Fibroblast of skin of scalp (primary cell): Measurements from ENCODE around the gene SSTR4.

Experiments used
- DNase-seq: peaks from one replicate; pipeline ENCODE4 v3.0.0-alpha.2; 2013

Gene SSTR4

GRCh38 chr20:23046431-23046830, 11.3 kb downstream of the SSTR4 start:
- no peak for DNase-seq

- DNase-seq = no peak
These were observed 12.1 kb downstream of the SSTR4 start for GRCh38 chr20:23047001-23047737.

- no peak for DNase-seq
These were observed 12.7 kb downstream of the SSTR4 start for GRCh38 chr20:23047738-23048214.

GRCh38 chr20:23048283-23049200, 13.4 kb downstream of the SSTR4 start:
- DNase-seq = peak; percentile 36

DNA sequence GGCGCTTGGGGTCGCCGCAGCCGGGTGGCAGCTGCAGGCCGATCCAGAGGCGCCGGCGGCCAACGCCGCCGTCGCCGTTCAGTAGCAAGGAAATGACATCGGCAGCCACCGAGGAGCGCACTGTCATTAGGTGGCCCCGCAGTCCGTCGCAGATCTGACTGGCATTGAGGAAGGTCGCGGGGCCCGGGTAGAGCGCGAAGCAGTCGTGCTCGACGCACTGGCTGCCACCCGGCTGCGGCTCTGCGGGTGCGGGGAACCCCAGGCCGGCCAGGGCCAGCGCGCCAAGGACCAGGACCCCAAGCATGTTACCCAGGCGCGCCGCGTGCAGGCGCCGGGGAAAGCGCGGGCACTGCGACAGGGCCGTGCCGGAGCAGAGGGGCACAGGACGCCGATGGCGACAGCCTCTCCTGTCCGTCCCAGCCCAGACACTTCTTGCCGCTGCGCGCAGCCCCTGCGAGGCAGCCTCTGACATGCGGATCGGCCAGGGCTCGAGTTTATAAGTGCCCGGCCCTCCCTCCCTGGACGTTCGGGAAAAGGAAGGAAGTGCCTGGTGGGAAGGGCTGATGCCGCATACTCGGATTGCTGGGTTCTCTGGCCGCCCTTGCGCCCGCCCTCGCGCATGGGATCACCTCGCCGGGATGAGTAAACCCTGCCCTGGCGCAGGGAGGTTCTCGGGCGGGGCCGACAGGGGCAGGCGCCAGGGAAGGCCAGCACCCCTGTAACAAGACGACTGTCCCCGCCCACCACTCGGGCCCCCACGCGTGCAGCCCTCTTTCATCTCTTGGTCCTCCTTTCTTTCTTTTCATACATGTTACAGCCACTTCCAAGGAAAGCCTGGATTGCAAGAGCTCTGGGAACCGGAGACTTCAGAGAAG, 14.3 kb downstream of the SSTR4 start, which contains the start of gene THBD:
Gene THBD, minus strand, starts transcription at position 472 of the 875 bp plus-strand sequence. Its CDS starts 168 bp downstream, at position 304.
- DNase-seq = no peak

DNA sequence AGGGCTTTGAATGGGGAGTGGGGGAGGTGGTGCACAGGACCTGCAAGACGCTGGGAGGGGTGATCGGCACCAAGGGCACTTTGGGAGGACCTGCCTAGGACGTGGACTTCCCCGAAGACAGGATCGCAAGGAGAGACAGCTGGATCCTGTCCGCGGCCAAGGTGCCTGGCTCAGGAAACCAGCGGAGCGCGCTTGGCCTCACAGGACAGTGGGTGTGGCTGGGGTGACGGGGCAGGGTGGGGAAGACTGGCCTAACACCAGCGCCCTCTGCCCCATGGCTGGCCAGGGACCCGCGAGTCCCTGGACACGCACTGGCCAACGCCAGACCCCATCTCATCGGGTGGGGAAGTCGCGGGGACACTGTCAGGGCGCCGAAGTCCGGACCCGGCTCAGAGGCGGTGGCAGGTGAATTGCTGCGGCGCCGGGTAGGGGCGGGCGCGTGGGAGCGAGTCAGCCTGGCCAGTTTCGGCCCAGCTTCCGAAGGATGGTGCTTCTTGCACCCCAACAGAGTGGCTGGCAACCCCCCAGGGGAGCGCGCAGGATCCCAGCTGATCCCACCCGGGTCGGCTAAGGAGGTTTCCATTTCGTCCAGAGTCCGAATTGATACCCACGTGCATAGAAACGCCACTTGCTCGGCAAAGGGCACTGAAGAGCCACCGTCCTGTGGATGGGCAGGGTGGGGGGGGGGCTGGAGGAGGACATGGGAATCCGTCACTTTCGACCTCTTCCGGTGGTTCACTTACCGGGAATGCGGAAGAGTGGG, 15.1 kb downstream of the SSTR4 start:
- DNase-seq = no peak

- DNase-seq = peak; percentile 86
These were observed 15.9 kb downstream of the SSTR4 start for GRCh38 chr20:23050847-23051627.

- DNase-seq = no peak
These were observed 17.8 kb downstream of the SSTR4 start for GRCh38 chr20:23052904-23053303.

DNA sequence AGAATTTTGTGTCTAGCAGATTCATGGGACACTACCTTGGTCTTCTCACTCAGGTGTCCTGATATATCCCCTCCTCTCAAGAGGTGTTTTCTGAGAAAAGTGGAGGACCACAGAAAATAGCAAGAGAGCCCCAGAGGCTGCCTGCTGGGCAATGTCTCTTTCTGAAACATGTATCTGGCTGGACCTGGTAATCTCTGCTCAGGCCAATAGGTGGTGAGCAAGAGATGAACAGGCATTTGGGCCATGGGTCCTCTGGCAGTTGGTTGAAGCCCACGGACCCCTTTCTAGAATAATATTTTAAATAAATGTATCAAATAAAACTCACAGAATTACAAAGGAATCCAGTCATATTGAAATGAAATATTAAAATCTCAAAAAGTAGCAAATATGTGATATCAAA, 23.1 kb downstream of the SSTR4 start:
- DNase-seq = no peak

GRCh38 chr20:23059001-23059400, 23.9 kb downstream of the SSTR4 start:
- DNase-seq = no peak

DNA sequence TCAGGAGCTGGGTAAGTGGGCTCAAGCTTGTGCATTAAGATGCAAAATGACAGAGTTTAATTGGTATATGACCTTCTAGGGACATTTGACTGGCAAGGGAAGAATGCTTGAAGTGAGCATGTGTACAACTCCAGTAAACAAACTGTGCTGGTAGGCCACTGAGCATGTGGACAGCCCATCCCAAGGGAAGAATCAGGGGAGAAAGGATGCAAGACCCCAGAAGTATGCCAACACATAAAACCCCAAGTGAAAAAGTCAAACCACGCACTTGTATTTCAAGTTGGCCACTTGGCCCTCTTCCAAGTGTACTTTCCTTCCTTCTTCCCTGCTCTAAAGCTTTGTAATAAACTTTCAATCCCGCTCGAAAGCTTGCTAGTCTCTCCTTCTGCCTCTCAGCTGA, 24.7 kb downstream of the SSTR4 start:
- no peak for DNase-seq

- DNase-seq = no peak
These were observed 25.5 kb downstream of the SSTR4 start for GRCh38 chr20:23060629-23061028.

- no peak for DNase-seq
These were observed 26.1 kb downstream of the SSTR4 start for GRCh38 chr20:23061262-23061661.

DNA sequence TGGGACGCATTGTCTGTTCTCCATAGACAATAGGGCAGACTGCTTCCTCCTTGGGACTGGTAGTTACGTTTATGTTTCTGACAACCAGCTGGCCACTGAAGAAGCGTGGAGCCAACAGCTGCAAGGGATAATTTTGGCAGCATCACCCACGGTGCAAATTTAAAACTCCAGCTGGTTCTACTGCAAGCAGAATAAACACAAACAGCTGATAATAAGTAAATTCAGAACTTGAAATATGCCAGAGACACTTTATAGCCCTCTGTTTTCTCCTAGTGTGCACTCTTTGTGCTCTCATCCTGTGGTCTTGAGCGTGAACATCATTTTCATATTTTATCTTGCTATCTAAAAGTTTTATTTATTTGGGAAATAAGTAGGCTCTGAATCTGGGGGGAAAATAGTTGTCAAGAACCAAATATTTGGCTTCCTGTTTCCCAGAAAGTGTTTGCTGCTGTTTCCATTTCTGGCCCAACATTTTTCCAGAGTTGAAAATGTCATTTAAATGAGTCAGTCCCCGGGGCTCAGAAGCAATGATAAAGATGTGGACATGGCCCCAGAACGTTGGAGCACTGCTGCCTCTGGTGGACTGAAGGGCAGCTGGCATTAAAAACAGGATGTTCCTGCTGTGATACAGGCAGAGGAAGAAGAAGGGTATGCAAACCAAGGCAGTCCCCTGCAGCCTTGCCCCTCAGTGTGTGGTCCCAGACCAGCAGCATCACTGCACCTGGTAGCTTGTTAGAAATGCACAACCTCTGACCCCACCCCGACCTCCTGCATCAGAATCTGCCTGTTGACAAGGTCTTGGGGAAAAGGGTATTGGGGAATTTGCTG, 26.8 kb downstream of the SSTR4 start:
- DNase-seq = peak; percentile 93

DNA sequence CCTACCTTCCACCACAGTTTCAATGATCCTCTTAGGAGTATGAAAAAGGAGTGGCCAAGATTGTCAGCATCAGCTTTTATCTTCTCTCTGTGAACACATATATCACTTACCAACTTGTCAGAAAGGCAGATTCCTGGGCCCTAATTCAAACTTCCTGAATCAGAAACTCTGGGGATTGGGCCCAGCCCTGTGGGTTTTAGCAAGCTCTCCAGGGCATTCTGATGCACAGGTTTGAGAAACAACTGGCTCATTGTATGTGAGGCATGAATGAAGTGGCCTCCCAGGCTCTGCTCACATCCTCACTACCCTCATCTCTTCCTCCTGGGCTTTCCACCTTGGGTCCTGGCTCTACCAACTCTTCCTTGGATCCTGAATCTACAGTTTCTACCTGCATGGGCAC, 27.5 kb downstream of the SSTR4 start:
- no peak for DNase-seq

GRCh38 chr20:23063168-23063567, 28.1 kb downstream of the SSTR4 start:
- DNase-seq = no peak

- no peak for DNase-seq
These were observed 28.5 kb downstream of the SSTR4 start for GRCh38 chr20:23063581-23063980.

- DNase-seq = no peak
These were observed 30.4 kb downstream of the SSTR4 start for GRCh38 chr20:23065266-23066201.

DNA sequence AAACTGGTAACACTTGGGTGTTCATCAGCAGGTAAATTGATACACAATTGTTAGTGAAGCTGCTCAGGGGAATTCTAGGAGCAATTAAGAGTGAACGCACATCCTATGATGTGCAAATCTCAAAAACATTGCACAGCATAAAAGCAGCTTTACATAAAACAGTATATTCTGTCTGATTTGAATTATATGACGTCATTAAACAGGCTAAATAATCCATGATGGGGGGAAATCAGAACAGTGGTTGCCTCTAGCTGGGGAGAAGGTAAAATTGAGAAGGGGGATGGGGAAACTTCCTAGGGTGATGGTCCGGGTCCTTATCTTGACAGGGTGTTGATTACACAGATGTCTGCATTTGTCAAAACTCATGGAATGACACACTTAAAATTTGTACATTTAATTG, 31.7 kb downstream of the SSTR4 start:
- no peak for DNase-seq
